ENCODE measurements around the gene ANAPC10.
"Not testable (repeated sequence)": the region's sequence is repeated elsewhere in the genome, so short reads cannot be mapped to it uniquely, and the experiment has no call there.

The ANAPC10 gene

DNA sequence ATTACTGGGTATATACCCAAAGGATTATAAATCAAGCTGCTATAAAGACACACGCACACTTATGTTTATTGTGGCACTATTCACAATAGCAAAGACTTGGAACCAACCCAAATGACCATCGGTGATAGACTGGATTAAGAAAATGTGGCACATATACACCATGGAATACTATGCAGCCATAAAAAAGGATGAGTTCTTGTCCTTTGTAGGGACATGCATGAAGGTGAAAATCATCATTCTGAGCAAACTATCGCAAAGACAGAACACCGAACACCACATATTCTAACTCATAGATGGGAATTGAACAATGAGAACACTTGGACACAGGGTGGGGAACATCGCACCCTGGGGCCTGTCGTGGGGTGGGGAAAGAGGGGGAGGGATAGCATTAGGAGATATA, 87.7 kb downstream of the ANAPC10 start:
- DNase-seq (ENCODE audit: low read depth, low spot score): not testable (repeated sequence)

- no peak for DNase-seq (ENCODE audit: low read depth, low spot score)
Measured at GRCh38 chr4:145003675-145004074, 94.3 kb downstream of the ANAPC10 start.

DNA sequence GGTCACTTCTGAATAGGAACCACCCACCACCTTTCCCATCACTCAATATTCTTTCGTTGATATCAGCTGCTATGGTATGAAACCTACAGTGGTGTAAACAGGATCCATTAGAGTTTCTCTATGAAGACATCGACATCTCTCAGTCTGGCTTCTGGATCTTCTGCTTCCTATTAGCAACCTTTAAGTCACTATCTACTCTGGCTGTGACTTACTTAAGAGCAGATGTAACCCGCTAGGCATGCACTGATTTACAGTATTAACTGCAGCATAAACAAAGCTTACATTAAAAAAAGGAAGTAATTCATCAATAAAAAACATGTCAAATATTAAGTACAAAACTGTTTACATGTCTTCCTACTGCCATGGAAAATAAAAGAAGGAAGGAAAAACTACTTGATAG, 96.4 kb downstream of the ANAPC10 start:
- DNase-seq (ENCODE audit: low read depth, low spot score): no peak

GRCh38 chr4:145000656-145001055, 97.3 kb downstream of the ANAPC10 start:
- DNase-seq (ENCODE audit: low read depth, low spot score): not testable (repeated sequence)

GRCh38 chr4:144989306-144989705, 108.7 kb downstream of the ANAPC10 start:
- no peak for DNase-seq (ENCODE audit: low read depth, low spot score)

DNA sequence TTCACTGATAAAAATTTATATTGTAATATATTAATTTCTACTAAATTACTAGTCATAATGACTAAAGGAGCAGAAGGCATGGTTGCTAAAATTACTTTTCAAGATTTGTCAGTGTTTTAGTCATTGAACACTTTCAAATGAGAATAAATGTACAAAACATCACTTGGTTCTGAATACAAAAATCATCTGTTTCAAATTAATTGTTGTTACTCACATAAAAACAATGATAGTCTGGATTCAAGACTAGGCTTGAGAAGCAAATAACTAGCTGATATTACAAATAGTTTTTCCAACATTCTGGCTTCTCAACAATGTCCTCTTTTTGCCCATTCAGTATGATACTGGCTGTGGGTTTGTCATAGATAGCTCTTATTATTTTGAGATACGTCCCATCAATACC, 112.5 kb downstream of the ANAPC10 start:
- DNase-seq (ENCODE audit: low read depth, low spot score): no peak

DNA sequence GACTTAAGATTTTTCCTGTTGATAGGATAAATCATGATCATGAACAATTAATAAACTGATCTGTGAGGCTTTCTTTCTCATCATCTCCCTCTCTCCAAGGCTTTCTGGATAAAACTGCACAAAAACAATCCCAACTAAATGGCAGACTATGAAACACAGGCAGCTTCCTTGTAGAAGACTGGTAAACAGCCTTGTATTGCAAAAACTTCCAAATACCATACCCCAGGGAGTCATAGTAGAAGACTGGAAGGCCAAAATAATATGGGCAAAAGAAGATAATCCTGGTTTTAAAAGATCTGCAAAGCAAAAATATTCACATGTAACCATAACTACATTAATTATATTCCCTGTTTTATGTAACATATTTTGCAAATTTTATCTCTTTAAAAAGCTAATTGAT, 113.0 kb downstream of the ANAPC10 start:
- DNase-seq (ENCODE audit: low read depth, low spot score): no peak

GRCh38 chr4:144984241-144984640, 113.8 kb downstream of the ANAPC10 start:
- DNase-seq (ENCODE audit: low read depth, low spot score): no peak

GRCh38 chr4:144975718-144976117, 122.3 kb downstream of the ANAPC10 start:
- DNase-seq (ENCODE audit: low read depth, low spot score): no peak

GRCh38 chr4:144970597-144970996, 127.4 kb downstream of the ANAPC10 start:
- DNase-seq (ENCODE audit: low read depth, low spot score): no peak

DNA sequence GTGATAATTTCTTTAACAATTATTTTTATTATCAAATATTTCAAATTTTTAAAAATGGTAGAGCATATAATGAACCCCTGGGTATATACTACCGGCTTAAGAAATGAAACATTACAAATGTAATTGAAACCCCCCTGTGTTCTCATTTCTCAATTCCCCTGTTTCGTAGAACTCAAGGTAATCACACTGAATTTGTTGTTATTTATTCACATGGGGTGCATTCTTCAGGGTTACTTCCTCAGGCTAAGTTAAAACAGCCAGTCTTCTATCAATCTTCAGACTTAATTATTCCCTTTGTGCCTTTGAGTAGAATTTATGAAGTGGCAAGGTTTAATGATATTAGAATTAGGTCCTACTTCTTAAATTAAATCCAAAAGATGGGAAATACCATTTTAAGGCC, 128.2 kb downstream of the ANAPC10 start:
- no peak for DNase-seq (ENCODE audit: low read depth, low spot score)

GRCh38 chr4:144968606-144969005, 129.4 kb downstream of the ANAPC10 start:
- no peak for DNase-seq (ENCODE audit: low read depth, low spot score)

DNA sequence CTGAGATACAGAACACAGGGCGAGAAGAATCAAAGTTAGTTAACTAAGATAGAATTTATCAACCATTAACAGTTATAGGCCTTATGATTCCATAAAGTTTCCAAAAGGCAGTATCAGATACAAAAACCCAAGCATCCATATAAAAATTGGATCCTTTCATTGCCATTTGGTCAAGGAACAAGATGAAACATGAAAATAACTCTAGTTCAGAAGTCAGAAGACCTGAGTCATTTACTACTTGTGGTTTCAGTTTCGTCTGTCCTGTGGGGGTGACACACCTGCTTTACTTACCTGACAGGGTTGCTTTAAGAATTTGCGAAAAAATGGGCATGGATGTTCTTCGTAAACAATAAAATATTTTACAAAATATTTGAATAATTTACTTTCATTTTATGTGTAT, 130.8 kb downstream of the ANAPC10 start:
- no peak for DNase-seq (ENCODE audit: low read depth, low spot score)

GRCh38 chr4:144962300-144962699, 135.7 kb downstream of the ANAPC10 start:
- DNase-seq (ENCODE audit: low read depth, low spot score): no peak

DNA sequence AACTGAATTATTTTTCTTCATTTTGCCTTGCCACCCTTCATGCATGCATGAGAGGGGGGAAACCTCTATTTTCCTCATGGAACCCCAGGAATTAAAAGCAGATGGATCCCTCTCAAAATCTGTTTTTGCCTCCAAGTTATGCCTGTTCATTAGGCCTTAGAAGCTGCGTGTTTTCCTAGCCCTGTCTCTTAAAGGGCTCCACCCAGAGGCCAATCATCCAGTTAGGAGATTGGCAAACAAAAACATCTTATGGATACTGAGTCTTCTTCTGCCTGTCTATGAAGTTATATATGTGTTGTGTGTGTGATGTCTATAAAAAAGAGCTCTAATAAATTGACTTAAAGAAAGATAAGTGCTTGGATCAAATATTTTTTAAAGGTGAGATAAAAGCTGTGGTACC, 142.9 kb downstream of the ANAPC10 start:
- DNase-seq (ENCODE audit: low read depth, low spot score): no peak

DNA sequence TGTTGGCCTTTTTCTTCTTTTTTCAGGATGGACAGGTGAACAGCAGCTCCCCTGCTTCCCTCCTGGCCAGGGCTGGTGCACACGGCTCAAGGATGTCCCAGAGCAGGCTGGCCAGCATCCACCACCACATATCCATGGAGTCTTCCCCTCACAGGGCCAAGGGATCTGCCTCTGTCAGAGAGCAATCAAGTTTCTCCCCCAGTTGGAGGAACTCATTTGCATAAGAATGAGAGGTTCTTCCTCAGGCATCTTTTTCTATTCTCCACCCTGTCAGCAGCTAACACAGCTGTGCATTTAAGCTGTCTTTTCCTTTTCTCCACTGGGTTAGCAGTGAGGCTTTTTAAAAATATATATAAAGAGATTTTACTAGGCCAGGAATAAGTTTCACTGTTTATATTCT, 143.8 kb downstream of the ANAPC10 start:
- no peak for DNase-seq (ENCODE audit: low read depth, low spot score)

- DNase-seq (ENCODE audit: low read depth, low spot score): no peak
Measured at GRCh38 chr4:144948421-144948820, 149.6 kb downstream of the ANAPC10 start.

- no peak for DNase-seq (ENCODE audit: low read depth, low spot score)
Measured at GRCh38 chr4:144948009-144948408, 150.0 kb downstream of the ANAPC10 start.

Measured in activated CD4-positive, CD25-positive, alpha-beta regulatory T cell treated with anti-CD3 and anti-CD28 coated beads, Interleukin-2, amount 50 U/mL, for 16 hours (primary cell).